Loucy (cell line): ENCODE data around the gene SNX25.

Experiments used
- H2AFZ ChIP-seq: fragments of 200-600 bp; sonication (generic); 2 replicates; pipeline ENCODE4 v1.6.0; 2016; ENCODE audit warnings: antibody characterized with exemption, mild to moderate bottlenecking, low read length, moderate library complexity
- H3F3A ChIP-seq: fragments of 200-600 bp; 2 replicates; pipeline ENCODE4 v1.6.0; 2016; ENCODE audit warnings: antibody characterized with exemption, low read depth, mild to moderate bottlenecking
- H3K27me3 ChIP-seq: fragments of 200-600 bp; sonication (generic); 2 replicates; pipeline ENCODE4 v1.6.1; 2014; ENCODE audit warnings: low read length, mild to moderate bottlenecking; ENCODE audit not compliant: insufficient read depth, poor library complexity, severe bottlenecking
- H3K36me3 ChIP-seq: fragments of 200-600 bp; sonication (generic); 2 replicates; pipeline ENCODE4 v1.6.1; 2016; ENCODE audit warnings: low read length; ENCODE audit not compliant: insufficient read depth
- H3K4me1 ChIP-seq: fragments of 200-600 bp; sonication (generic); 2 replicates; pipeline ENCODE4 v1.5.1; 2014; ENCODE audit warnings: low read length, mild to moderate bottlenecking; ENCODE audit not compliant: insufficient read depth, poor library complexity, severe bottlenecking
- H3K4me2 ChIP-seq: fragments of 200-600 bp; sonication (generic); 2 replicates; pipeline ENCODE4 v1.6.0; 2014; ENCODE audit warnings: antibody characterized with exemption, low read length, low read depth, mild to moderate bottlenecking; ENCODE audit not compliant: poor library complexity, severe bottlenecking
- H3K4me3 ChIP-seq: fragments of 200-600 bp; sonication (generic); 2 replicates; pipeline ENCODE4 v1.5.1; 2014; ENCODE audit warnings: low read length, mild to moderate bottlenecking, mixed read lengths; ENCODE audit not compliant: poor library complexity, severe bottlenecking
- H3K79me2 ChIP-seq: fragments of 200-600 bp; sonication (generic); 2 replicates; pipeline ENCODE4 v1.6.1; 2014; ENCODE audit warnings: low read length; ENCODE audit not compliant: insufficient read depth
- H3K9ac ChIP-seq: fragments of 200-600 bp; sonication (generic); 2 replicates; pipeline ENCODE4 v1.6.0; 2014; ENCODE audit warnings: mild to moderate bottlenecking, low read depth, low read length, moderate library complexity; ENCODE audit not compliant: poor library complexity, severe bottlenecking
- H3K9me2 ChIP-seq: fragments of 200-600 bp; sonication (generic); replicated peaks from 2 replicates; pipeline ENCODE4 v1.6.1; 2016; ENCODE audit warnings: low read depth, low read length, mixed read lengths
- H3K9me3 ChIP-seq: fragments of 200-600 bp; sonication (generic); 2 replicates; pipeline ENCODE4 v1.6.1; 2014; ENCODE audit warnings: mild to moderate bottlenecking, antibody characterized with exemption, low read length, low read depth; ENCODE audit not compliant: insufficient read depth
- H4K20me1 ChIP-seq: fragments of 200-600 bp; sonication (generic); 2 replicates; pipeline ENCODE4 v1.6.0; 2014; ENCODE audit warnings: antibody characterized with exemption, low read length, mild to moderate bottlenecking; ENCODE audit not compliant: insufficient read depth, poor library complexity, severe bottlenecking
- CTCF ChIP-seq: fragments of 200-600 bp; sonication (generic); conservative IDR thresholded peaks from 2 replicates; pipeline ENCODE4 v1.5.1; 2014; ENCODE audit warnings: mild to moderate bottlenecking, antibody characterized with exemption, low read length
- EZH2phosphoT487 ChIP-seq: fragments of 200-600 bp; IDR thresholded peaks from 2 replicates; pipeline ENCODE4 v1.6.1; 2018; ENCODE audit warnings: antibody characterized with exemption, mild to moderate bottlenecking, moderate library complexity, borderline replicate concordance

SNX25 gene

GRCh38 chr4:185254434-185254833, 45.0 kb downstream of the SNX25 start:
- H3K27me3 ChIP-seq, result peaks cover 22% of the 10 kb centered on the region
- no peaks in the 10 kb centered on the region for H3K9me2 ChIP-seq
- H3K4me2 ChIP-seq, result no peak overlapping the region
- no peak overlapping the region for H3K4me3 ChIP-seq
- H3K79me2 ChIP-seq, result no peaks in the 10 kb centered on the region
- no peaks in the 10 kb centered on the region for H3K36me3 ChIP-seq
- H3K9me3 ChIP-seq, result no peaks in the 10 kb centered on the region
- no peaks in the 10 kb centered on the region for H3K4me1 ChIP-seq
- no peak overlapping the region for H2AFZ ChIP-seq
- no peak for TF ChIP-seq CTCF
- TF ChIP-seq EZH2phosphoT487, result no peak
- H4K20me1 ChIP-seq, result no peaks in the 10 kb centered on the region
- no peaks in the 10 kb centered on the region for H3F3A ChIP-seq
- no peak overlapping the region for H3K9ac ChIP-seq

GRCh38 chr4:185255868-185256267, 46.5 kb downstream of the SNX25 start:
- Histone ChIP-seq H3K27me3 (peaks cover 29% of the 10 kb centered on the region), H3K9me3 (no peaks in the 10 kb centered on the region), H3K4me1 (no peaks in the 10 kb centered on the region), H2AFZ (no peak overlapping the region), H3K4me2 (no peak overlapping the region), H4K20me1 (no peaks in the 10 kb centered on the region), H3K9ac (no peak overlapping the region), H3K9me2 (no peaks in the 10 kb centered on the region), H3K36me3 (no peaks in the 10 kb centered on the region), H3F3A (no peaks in the 10 kb centered on the region), H3K4me3 (no peak overlapping the region), H3K79me2 (no peaks in the 10 kb centered on the region)
- TF ChIP-seq CTCF, result no peak
- TF ChIP-seq EZH2phosphoT487, result no peak

- no peaks in the 10 kb centered on the region for H3K9me3 ChIP-seq
- H3K9me2 ChIP-seq, result no peaks in the 10 kb centered on the region
- no peaks in the 10 kb centered on the region for H3K79me2 ChIP-seq
- H3K4me3 ChIP-seq, result no peak overlapping the region
- no peaks in the 10 kb centered on the region for H3F3A ChIP-seq
- TF ChIP-seq EZH2phosphoT487 (no peak), CTCF (no peak)
- peaks cover 30% of the 10 kb centered on the region for H3K27me3 ChIP-seq
- no peak overlapping the region for H3K4me2 ChIP-seq
- no peaks in the 10 kb centered on the region for H4K20me1 ChIP-seq
- no peaks in the 10 kb centered on the region for H3K4me1 ChIP-seq
- no peaks in the 10 kb centered on the region for H3K36me3 ChIP-seq
- H3K9ac ChIP-seq, result no peak overlapping the region
- no peak overlapping the region for H2AFZ ChIP-seq
Observed at GRCh38 chr4:185256446-185256845, 47.0 kb downstream of the SNX25 start.
